DOHH2 (cell line): Measurements from ENCODE around the gene KCNJ1.

Source experiments
- H3F3A ChIP-seq: fragments of 200-600 bp; sonication (generic), shearing (Covaris generic); 2 replicates; pipeline ENCODE4 v1.6.0; 2016; ENCODE audit warnings: antibody characterized with exemption, mild to moderate bottlenecking; ENCODE audit not compliant: control insufficient read depth, insufficient read depth
- H3K27ac ChIP-seq: fragments of 200-600 bp; sonication (generic); 2 replicates; pipeline ENCODE4 v1.5.1; 2014; ENCODE audit warnings: low read depth, mild to moderate bottlenecking, low read length, moderate library complexity
- H3K27me3 ChIP-seq: fragments of 200-600 bp; sonication (generic); 2 replicates; pipeline ENCODE4 v1.6.1; 2014; ENCODE audit warnings: mild to moderate bottlenecking, low read length, mixed read lengths; ENCODE audit not compliant: control insufficient read depth
- H3K36me3 ChIP-seq: fragments of 200-600 bp; sonication (generic); 2 replicates; pipeline ENCODE4 v1.6.1; 2014; ENCODE audit warnings: mild to moderate bottlenecking, low read length, moderate library complexity, mixed read lengths; ENCODE audit not compliant: control insufficient read depth
- H3K4me1 ChIP-seq: fragments of 200-600 bp; sonication (generic); 2 replicates; pipeline ENCODE4 v1.6.1; 2014; ENCODE audit warnings: mild to moderate bottlenecking, low read length, mixed read lengths; ENCODE audit not compliant: control insufficient read depth
- H3K4me2 ChIP-seq: fragments of 200-600 bp; sonication (generic); 2 replicates; pipeline ENCODE4 v1.6.0; 2014; ENCODE audit warnings: mild to moderate bottlenecking, low read length, moderate library complexity
- H3K4me3 ChIP-seq: fragments of 200-600 bp; sonication (generic); 2 replicates; pipeline ENCODE4 v1.5.1; 2014; ENCODE audit warnings: mild to moderate bottlenecking, low read length, mixed read lengths
- H3K79me2 ChIP-seq: fragments of 200-600 bp; sonication (generic); 2 replicates; pipeline ENCODE4 v1.6.1; 2014; ENCODE audit warnings: mild to moderate bottlenecking, low read length, mixed read lengths; ENCODE audit not compliant: control insufficient read depth
- H3K9me2 ChIP-seq: fragments of 200-600 bp; sonication (generic); replicated peaks from 2 replicates; pipeline ENCODE4 v1.6.1; 2014; ENCODE audit warnings: mild to moderate bottlenecking, low read length, mixed read lengths; ENCODE audit not compliant: control insufficient read depth
- H3K9me3 ChIP-seq: fragments of 200-600 bp; sonication (generic); 2 replicates; pipeline ENCODE4 v1.6.1; 2014; ENCODE audit warnings: antibody characterized with exemption, low read length, mixed read lengths; ENCODE audit not compliant: control insufficient read depth, insufficient read depth
- H4K20me1 ChIP-seq: fragments of 200-600 bp; sonication (generic); 2 replicates; pipeline ENCODE4 v1.6.0; 2014; ENCODE audit warnings: low read depth, mild to moderate bottlenecking, antibody characterized with exemption, low read length, moderate library complexity; ENCODE audit not compliant: control insufficient read depth, insufficient read depth
- CTCF ChIP-seq: fragments of 200-600 bp; sonication (generic); IDR thresholded peaks from one replicate; pipeline ENCODE4 v1.5.1; 2014; ENCODE audit warnings: antibody characterized with exemption, mild to moderate bottlenecking, low read depth, low read length; ENCODE audit not compliant: poor library complexity, severe bottlenecking
- EZH2phosphoT487 ChIP-seq: fragments of 200-600 bp; sonication (generic); IDR thresholded peaks from 2 replicates; pipeline ENCODE4 v1.6.1; 2017; ENCODE audit warnings: borderline replicate concordance, mild to moderate bottlenecking, antibody characterized with exemption, low read length, moderate library complexity, mixed read lengths

Gene KCNJ1

GRCh38 chr11:128831174-128832120 is 35.6 kb downstream of the KCNJ1 start:
- no peaks in the 10 kb centered on the region; the same call in 1 of the 2 replicates for H3K36me3 ChIP-seq
- H3K4me1 ChIP-seq, result peaks cover 71% of the 10 kb centered on the region
- TF ChIP-seq EZH2phosphoT487, result no peak
- peak; percentile 90 for TF ChIP-seq CTCF
- H3K9me3 ChIP-seq, result no peaks in the 10 kb centered on the region
- peak overlapping the region; percentile 38 for H3K27ac ChIP-seq
- peak overlapping the region; percentile 56 for H3K4me2 ChIP-seq
- peak overlapping the region; percentile 31 for H3K4me3 ChIP-seq
- no peaks in the 10 kb centered on the region for H4K20me1 ChIP-seq
- H3K79me2 ChIP-seq, result no peaks in the 10 kb centered on the region
- H3K27me3 ChIP-seq, result no peaks in the 10 kb centered on the region
- no peaks in the 10 kb centered on the region for H3K9me2 ChIP-seq
- peaks cover 7% of the 10 kb centered on the region for H3F3A ChIP-seq

- Histone ChIP-seq H3K9me3 (no peaks in the 10 kb centered on the region), H3K4me2 (peak overlapping the region; percentile 56), H3F3A (peaks cover 6% of the 10 kb centered on the region; the same call in 1 of the 2 replicates), H3K4me1 (peaks cover 62% of the 10 kb centered on the region), H3K27ac (peak overlapping the region; percentile 38; the same call in 1 of the 2 replicates), H3K36me3 (no peaks in the 10 kb centered on the region; the same call in 1 of the 2 replicates), H3K9me2 (no peaks in the 10 kb centered on the region), H3K4me3 (peak overlapping the region; percentile 23; the same call in 1 of the 2 replicates), H4K20me1 (no peaks in the 10 kb centered on the region), H3K79me2 (no peaks in the 10 kb centered on the region), H3K27me3 (no peaks in the 10 kb centered on the region)
- TF ChIP-seq EZH2phosphoT487 (no peak), CTCF (no peak)
Measured at GRCh38 chr11:128830290-128831173, 36.6 kb downstream of the KCNJ1 start.

- H3K27ac ChIP-seq, result no peak overlapping the region
- H3F3A ChIP-seq, result 0 out of 2 replicates have a peak, but pooled peaks cover 3% of the 10 kb centered on the region
- no peaks in the 10 kb centered on the region for H3K9me2 ChIP-seq
- no peaks in the 10 kb centered on the region for H3K79me2 ChIP-seq
- no peak overlapping the region for H3K4me2 ChIP-seq
- H3K27me3 ChIP-seq, result no peaks in the 10 kb centered on the region
- H3K4me3 ChIP-seq, result no peak overlapping the region
- H3K36me3 ChIP-seq, result no peaks in the 10 kb centered on the region; the same call in 1 of the 2 replicates
- TF ChIP-seq CTCF (no peak), EZH2phosphoT487 (no peak)
- H4K20me1 ChIP-seq, result no peaks in the 10 kb centered on the region
- peaks cover 40% of the 10 kb centered on the region for H3K4me1 ChIP-seq
- H3K9me3 ChIP-seq, result no peaks in the 10 kb centered on the region
Measured at GRCh38 chr11:128828350-128828749, 38.7 kb downstream of the KCNJ1 start.
